PC-9 (cell line): ENCODE measurements around the gene JAG1.

ENCODE experiments used
- EZH2 ChIP-seq: fragments of 200-600 bp; sonication (generic); IDR thresholded peaks from 2 replicates; pipeline ENCODE4 v1.8.0; 2017; ENCODE audit warnings: antibody characterized with exemption, low read depth
- TF ChIP-seq, protein P1 (sequence below): fragments of 200-600 bp; sonication (generic); conservative IDR thresholded peaks from 2 replicates; pipeline ENCODE4 v1.6.1; 2017; ENCODE audit warnings: mixed run types, antibody characterized with exemption, mild to moderate bottlenecking, moderate library complexity

DNA sequence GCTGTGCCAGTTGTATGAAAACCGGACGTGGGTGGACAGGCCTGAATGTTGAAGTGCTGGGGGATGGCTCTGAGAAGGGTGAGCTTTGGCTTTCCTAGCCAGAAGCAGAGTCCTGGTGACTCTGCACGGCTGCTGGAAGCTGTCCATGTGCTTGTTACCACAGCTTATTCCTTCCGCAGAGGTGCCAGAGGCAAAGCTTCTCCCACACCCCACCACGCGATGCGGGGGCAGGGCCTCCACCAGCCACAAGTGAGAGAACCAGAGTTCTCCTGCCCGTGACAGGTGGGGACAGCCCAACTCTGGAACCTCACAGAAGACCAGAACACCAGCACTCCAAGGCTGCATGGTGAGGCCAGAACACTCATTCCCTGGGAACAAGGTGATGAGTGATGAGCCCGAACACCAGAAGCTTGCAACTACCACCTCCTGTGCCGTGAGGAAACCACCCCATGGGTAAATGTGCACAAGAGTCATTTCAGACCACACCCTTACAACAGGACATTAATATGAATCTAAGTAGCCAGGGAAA lies 36.7 kb downstream of the JAG1 start:
- TF ChIP-seq, protein P1, sequence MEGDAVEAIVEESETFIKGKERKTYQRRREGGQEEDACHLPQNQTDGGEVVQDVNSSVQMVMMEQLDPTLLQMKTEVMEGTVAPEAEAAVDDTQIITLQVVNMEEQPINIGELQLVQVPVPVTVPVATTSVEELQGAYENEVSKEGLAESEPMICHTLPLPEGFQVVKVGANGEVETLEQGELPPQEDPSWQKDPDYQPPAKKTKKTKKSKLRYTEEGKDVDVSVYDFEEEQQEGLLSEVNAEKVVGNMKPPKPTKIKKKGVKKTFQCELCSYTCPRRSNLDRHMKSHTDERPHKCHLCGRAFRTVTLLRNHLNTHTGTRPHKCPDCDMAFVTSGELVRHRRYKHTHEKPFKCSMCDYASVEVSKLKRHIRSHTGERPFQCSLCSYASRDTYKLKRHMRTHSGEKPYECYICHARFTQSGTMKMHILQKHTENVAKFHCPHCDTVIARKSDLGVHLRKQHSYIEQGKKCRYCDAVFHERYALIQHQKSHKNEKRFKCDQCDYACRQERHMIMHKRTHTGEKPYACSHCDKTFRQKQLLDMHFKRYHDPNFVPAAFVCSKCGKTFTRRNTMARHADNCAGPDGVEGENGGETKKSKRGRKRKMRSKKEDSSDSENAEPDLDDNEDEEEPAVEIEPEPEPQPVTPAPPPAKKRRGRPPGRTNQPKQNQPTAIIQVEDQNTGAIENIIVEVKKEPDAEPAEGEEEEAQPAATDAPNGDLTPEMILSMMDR, result no peak
- no peak for TF ChIP-seq EZH2
